Stimulated activated naive CD8-positive, alpha-beta T cell treated with anti-CD3 and anti-CD28 coated beads, Interleukin-15, Interleukin-2, amounts not matched to agents 100 U/mL and 50 U/mL, for 24 hours (primary cell): Measurements from ENCODE around the gene MCRIP2.

Source experiments
- ATAC-seq: fragments of 150-1000 bp; cut with Tn5 transposase; one replicate; pipeline ENCODE4 v1.10.0; 2021
- DNase-seq: peaks from one replicate; pipeline ENCODE4 v3.0.0; 2021

Gene MCRIP2

GRCh38 chr16:670485-671352, 29.1 kb downstream of the MCRIP2 start:
- DNase-seq: no peak
- ATAC-seq: no peak

DNA sequence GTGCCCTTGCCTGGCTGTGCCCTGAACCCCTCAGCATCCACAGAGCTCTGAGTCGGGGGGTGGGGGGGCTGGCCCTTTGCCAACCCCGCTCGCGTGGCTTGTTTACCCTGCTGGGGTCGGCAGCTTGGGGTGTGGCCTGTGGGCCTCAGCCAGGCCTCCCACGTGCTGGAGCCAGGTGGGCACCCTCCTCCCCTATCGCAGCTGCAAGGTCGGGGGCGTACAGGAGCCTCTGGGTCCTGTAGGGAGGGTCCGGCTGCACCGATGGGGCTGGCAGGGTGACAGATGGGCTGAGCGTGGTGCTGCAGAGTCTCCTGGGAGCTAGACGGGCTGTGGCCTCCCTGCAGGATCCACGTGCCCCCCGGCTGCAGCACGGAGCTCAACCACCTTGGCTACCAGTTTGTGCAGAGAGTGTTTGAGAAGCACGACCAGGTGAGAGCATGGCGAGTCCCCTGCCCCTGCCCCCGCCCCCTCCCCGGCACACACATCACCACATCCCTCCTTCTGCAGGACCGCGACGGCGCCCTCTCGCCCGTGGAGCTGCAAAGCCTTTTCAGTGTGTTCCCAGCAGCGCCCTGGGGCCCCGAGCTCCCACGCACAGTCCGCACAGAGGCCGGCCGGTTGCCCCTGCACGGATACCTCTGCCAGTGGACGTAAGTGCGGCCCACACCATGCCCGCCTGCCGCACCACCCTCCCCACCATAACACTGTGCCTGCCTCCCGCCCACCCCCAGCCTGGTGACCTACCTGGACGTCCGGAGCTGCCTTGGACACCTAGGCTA, 29.9 kb downstream of the MCRIP2 start:
- DNase-seq (no peak), ATAC-seq (no peak)

DNA sequence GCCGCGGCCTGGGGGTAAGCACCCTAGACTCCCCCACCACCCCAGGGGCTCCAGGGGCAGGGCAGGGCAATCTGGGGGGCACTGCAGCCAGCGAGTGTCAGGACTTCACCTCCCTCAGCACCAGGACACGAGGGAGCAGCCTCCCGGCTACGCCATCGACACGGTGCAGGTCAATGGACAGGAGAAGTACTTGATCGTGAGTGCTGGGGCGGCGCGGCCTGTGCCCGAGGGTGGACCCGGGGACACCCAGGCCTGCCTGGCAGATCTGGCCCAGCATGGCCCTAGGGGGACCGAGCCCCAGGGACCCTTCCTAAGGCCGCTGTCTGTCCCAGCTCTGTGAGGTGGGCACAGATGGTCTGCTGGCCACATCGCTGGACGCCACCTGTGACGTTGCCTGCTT, 30.7 kb downstream of the MCRIP2 start:
- ATAC-seq: no peak
- no peak for DNase-seq

DNA sequence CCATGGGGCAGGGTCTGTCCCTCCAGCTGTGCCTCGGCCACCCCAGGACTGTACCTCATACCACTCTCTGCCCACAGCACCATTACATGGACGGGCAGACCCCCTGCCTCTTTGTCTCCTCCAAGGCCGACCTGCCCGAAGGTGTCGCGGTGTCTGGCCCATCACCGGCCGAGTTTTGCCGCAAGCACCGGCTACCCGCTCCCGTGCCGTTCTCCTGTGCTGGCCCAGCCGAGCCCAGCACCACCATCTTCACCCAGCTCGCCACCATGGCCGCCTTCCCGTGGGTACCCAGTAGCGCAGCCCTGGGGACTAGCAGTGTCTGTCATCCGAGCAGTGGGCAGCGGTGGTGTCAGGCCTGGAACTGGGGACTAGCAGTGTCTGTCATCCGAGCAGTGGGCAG, 31.2 kb downstream of the MCRIP2 start:
- ATAC-seq (no peak), DNase-seq (no peak)

DNA sequence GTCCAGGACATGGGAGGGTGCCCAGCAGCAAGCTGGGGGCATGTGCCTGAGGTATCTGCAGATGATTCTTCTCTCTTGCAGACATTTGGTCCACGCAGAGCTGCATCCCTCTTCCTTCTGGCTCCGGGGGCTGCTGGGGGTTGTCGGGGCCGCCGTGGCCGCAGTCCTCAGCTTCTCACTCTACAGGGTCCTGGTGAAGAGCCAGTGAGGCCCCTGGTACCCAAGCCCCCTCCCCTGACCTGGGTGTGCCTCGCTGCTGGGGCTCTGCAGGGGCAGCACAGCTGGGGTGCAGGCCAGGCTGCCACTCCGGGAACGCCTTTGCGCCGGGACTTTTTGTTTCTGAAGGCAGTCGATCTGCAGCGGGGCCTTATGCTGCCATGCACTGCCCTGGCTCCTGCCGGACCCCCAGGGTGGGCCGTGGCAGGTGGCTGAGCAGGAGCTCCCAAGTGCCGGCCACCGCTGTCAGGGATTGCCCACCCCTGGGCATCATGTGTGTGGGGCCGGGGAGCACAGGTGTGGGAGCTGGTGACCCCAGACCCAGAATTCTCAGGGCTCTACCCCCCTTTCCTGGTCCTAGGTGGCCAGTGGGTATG, 31.9 kb downstream of the MCRIP2 start:
- ATAC-seq (no peak), DNase-seq (no peak)

DNA sequence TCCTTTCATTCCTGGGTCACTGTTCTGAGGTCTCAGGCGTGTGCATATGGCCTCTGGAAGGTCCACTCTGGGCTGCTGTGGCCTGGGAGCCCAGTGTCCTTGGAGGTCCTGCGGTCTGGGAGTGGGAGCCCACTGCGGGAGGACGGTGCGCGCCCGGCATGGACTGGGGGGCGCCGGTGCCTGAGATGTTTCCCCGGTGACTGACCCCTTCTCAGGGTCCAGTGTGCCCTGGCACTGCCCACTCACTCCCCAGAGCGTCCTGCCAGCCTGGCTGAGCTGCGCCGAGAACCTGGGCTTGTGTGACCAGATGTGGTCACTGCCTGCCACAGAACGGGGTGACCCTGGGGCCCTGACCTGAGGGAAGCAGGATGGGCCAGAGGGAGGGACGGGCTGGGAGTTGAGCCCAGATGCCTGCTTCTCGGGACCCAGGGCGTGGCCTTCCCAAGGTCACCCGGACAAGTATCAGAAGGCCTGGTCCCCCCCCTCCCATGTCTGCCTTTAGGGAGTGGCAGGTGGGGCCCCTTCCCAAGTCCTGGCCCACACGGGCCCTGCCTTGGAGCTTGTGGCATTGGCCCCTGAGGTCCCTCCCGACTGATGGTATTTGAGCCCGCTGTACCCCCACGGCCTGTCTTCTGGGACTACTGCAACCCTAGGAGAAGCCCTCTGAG, 32.7 kb downstream of the MCRIP2 start:
- DNase-seq (no peak), ATAC-seq (no peak)

DNA sequence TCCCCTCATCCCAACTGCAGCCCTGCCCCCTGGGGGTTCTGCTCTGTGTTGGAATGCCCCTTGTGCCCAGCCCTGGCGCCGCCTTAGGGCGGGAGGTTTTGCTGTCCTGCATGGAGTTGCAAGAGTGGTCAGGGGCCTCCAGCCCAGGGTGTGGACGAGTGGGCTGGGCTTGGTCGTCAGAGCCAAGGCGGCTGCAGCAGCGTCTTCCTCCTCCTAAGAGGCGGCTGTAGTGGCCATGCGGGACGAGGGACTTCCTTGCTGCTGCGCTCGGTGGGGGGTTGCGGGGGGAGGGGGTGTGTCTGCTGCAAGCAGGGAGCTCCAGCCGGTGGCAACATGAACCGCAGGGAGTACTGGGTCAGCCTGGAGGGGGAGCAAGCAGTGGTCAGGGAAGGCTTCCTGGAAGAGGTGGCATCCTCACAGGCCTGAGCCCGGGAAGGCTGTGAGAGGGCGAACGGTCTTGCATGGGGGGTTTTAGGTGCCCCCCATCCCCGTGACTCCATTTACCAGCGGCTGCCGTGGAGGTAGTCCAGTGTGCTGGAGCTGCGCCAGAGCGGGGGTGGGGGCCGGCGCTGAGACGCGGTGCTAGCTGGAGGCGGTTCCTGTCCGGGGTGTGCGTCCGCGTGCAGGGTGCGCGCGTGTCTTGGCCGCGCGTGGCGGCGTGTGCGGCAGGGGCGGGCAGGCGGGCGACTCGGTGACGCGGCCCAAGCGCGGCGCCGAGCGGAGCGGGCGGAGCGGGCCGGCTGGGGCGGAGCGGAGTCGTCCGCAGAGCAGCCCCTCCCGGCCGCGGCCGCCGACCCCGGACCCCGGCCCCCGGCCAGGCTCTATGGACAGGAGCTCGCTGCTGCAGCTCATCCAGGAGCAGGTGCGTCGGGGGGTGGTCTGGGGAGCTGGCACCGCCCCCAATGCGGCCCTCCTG, 33.6 kb downstream of the MCRIP2 start, which contains the start of gene RHBDL1:
RHBDL1 (plus strand) TSS at position 704 of the 916 bp plus-strand sequence; CDS start at position 824, 120 bp downstream.
- DNase-seq (no peak), ATAC-seq (no peak)

- DNase-seq (no peak), ATAC-seq (no peak)
These were observed 34.4 kb downstream of the MCRIP2 start for GRCh38 chr16:675884-676564.

DNA sequence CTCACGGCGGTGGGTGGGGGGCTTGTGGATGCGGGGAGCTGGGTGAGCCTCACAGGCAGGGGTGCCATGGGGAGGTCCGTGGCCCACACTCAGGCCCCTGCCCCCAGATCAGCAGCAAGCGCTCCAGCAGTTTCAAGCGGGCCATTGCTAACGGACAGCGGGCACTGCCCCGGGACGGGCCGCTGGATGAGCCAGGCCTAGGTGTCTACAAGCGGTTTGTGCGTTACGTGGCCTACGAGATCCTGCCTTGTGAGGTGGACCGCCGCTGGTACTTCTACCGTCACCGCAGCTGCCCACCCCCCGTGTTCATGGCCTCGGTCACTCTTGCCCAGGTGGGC, 34.9 kb downstream of the MCRIP2 start:
- no peak for ATAC-seq
- DNase-seq: no peak

- DNase-seq (no peak), ATAC-seq (no peak)
These were observed 35.3 kb downstream of the MCRIP2 start for GRCh38 chr16:676913-677312.

DNA sequence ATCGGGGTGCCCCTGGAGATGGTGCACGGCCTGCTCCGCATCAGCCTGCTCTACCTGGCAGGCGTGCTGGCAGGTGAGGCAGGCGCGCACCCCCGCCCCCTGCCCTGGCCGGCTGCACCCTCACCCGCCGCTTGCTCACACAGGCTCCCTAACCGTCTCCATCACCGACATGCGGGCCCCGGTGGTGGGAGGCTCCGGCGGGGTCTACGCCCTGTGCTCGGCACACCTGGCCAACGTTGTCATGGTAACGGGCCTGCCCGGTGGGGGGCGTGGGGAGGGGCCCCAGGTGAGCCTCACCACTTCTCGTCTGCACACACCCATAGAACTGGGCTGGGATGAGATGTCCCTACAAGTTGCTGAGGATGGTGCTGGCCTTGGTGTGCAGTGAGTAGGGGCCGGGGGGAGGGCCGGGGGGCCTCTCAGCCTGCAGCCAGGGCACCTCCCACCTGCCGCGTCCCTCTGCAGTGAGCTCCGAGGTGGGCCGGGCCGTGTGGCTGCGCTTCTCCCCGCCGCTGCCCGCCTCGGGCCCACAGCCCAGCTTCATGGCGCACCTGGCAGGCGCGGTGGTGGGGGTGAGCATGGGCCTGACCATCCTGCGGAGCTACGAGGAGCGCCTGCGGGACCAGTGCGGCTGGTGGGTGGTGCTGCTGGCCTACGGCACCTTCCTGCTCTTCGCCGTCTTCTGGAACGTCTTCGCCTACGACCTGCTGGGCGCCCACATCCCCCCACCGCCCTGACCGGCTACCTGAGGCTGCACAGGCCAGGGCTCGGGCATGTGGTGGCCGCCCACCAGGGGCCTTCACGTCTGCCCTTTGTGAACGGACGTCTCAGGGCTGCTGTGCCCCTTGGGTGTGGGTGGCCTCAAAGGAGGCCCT, 35.9 kb downstream of the MCRIP2 start:
- DNase-seq (no peak), ATAC-seq (no peak)

DNA sequence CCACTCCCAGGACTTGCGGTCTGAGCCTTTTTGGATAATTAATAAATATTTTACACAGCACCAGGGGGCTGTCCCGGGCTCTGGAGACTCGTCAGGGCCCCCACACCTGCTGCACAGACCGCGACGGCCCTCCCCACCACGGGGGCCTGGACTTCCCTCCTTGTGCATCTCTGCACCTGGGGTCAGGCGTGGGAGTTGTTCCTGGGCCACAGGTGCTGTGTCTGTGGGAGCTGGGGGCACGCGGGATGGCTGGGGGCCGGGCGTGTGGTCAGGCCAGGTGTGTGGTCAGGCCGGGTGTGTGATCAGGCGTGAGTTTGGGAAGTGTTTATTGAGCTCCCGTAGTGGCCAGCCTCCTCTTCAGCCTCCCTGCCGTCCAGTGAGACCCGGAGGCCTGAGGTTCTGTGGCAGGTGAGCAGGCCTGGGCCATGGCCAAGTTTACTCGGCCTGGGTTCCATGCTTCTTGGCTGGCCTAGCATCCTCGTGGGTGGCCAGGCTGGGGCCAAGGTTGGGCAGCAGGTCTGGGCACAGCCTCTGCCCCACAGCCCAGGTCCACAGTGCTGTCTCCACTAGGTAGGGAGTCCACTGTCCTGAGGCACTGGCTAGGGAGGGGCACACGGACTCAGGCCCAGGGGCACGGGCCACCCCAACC, 36.7 kb downstream of the MCRIP2 start:
- no peak for ATAC-seq
- DNase-seq: no peak

GRCh38 chr16:678858-679813, 37.5 kb downstream of the MCRIP2 start:
- DNase-seq (peak; percentile 69), ATAC-seq (no peak)

DNA sequence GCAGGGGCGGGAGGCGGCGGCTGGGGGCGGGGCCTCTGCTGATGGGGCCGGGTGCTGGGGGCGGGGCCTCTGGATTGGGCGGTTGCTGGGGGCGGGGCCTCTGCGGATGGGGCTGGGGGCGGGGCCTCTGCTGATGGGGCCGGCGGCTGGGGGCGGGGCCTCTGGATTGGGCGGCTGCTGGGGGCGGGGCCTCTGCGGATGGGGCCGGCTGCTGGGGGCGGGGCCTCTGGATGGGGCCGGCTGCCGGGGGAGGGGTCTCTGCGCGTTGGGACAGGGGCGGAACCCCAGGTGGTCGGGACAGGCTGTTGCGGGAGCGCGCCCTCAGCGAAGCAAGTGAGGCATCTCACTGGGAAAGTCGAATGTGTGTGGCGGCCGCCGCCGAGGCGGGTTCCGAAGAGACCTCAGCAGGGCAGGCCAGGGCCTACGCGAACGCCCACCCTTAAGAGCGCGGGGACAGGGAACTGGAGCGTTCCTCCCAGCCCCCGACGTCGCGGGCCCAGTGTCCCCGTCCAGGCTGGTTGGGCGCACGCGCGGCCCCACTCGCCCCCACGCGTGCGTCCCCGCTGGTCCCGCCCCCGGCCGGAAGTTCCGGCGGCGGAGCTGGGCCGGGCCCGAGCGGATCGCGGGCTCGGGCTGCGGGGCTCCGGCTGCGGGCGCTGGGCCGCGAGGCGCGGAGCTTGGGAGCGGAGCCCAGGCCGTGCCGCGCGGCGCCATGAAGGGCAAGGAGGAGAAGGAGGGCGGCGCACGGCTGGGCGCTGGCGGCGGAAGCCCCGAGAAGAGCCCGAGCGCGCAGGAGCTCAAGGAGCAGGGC, 38.4 kb downstream of the MCRIP2 start, which contains the start of gene STUB1:
STUB1 (plus strand) TSS at position 597 of the 811 bp plus-strand sequence; CDS start at position 713, 116 bp downstream.
- peak; percentile 42 for ATAC-seq
- DNase-seq: peak; percentile 92

DNA sequence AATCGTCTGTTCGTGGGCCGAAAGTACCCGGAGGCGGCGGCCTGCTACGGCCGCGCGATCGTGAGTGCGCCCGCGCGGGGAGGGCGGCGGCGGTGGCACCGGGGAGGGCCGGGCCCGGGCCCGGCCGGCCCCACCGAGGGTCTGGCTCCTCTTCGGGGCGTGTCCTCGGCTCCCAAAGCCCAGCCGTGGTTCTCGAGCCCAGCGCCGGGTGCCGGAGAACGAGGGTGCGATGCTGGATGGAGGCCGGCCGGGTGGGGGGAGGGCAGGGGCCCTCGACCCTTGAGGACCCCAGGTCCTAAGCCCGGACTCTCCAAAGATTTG, 39.0 kb downstream of the MCRIP2 start:
- DNase-seq: no peak
- no peak for ATAC-seq

DNA sequence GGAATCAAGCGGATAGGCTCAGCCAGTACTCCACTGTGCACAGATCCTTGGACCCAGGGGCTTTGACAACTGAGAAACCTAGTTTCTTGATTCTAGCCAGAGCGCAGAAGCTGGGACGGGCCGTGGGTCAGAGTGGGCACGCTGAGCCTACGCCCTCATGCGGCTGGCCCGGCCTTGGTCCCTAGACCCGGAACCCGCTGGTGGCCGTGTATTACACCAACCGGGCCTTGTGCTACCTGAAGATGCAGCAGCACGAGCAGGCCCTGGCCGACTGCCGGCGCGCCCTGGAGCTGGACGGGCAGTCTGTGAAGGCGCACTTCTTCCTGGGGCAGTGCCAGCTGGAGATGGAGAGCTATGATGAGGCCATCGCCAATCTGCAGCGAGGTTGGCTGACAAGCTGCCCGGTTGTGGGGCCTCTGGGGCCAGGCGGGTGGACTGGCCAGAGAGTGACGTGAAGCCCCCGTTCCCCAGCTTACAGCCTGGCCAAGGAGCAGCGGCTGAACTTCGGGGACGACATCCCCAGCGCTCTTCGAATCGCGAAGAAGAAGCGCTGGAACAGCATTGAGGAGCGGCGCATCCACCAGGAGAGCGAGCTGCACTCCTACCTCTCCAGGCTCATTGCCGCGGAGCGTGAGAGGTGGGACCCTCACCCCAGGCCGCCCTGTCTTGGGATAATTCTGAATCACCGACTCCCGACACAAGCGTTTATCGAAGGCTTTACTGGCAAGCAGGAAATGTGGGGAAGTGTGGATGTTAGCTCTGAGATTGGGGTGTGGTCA, 39.5 kb downstream of the MCRIP2 start:
- no peak for ATAC-seq
- DNase-seq: no peak
